Liver (tissue), 9 donors: ENCODE measurements around the gene XKR8. TPM values are rescaled to one million over a fixed set of nuclear protein-coding genes. Genes with fewer than 3 reads are reported as not detected.

ENCODE experiments used
- DNase-seq: peaks from one replicate; pipeline ENCODE4 v3.0.0-alpha.2; 2017; ENCODE audit warnings: low spot score
- H3K27ac ChIP-seq, 2 donors: one replicate each; pipeline ENCODE4 v1.7.0; 2013; ENCODE audit warnings: inconsistent platforms in 2 of 2, low read length in 2 of 2, control low read depth in 1 of 2, low read depth in 1 of 2, mild to moderate bottlenecking in 1 of 2
- H3K27me3 ChIP-seq, 4 donors: one replicate each; pipeline versions ENCODE4 v1.6.1 to v1.7.0; 2013; ENCODE audit warnings: low read length in 3 of 4, inconsistent platforms in 1 of 4, mild to moderate bottlenecking in 1 of 4, moderate library complexity in 1 of 4; ENCODE audit not compliant: control insufficient read depth in 4 of 4, insufficient read depth in 4 of 4
- H3K36me3 ChIP-seq, 4 donors: one replicate each; pipeline versions ENCODE4 v1.6.1 to v1.7.0; 2013; ENCODE audit warnings: low read length in 3 of 4, mild to moderate bottlenecking in 3 of 4, low read depth in 1 of 4, moderate library complexity in 1 of 4; ENCODE audit not compliant: control insufficient read depth in 4 of 4, insufficient read depth in 3 of 4
- H3K4me1 ChIP-seq, 4 donors: one replicate each; pipeline versions ENCODE4 v1.6.1 to v1.7.0; 2013; ENCODE audit warnings: low read length in 3 of 4, mild to moderate bottlenecking in 3 of 4, moderate library complexity in 1 of 4; ENCODE audit not compliant: control insufficient read depth in 4 of 4, insufficient read depth in 4 of 4
- H3K4me3 ChIP-seq, 3 donors: one replicate each; pipeline versions ENCODE4 v1.6.1 to v1.7.0; 2013; ENCODE audit warnings: low read length in 3 of 3, control low read depth in 1 of 3, low read depth in 1 of 3, mild to moderate bottlenecking in 1 of 3
- H3K9ac ChIP-seq, 2 donors: one replicate each; pipeline ENCODE4 v1.7.0; 2013; ENCODE audit warnings: low read length in 2 of 2, mild to moderate bottlenecking in 2 of 2, moderate library complexity in 2 of 2, control low read depth in 1 of 2, low read depth in 1 of 2
- H3K9me3 ChIP-seq, 4 donors: one replicate each; pipeline versions ENCODE4 v1.6.1 to v1.7.0; 2013; ENCODE audit warnings: low read length in 3 of 4; ENCODE audit not compliant: control insufficient read depth in 4 of 4
- EGR1 ChIP-seq, 2 donors: IDR thresholded peaks; 2 replicates each; pipeline ENCODE4 v1.6.1; 2016 to 2018; ENCODE audit warnings: antibody characterized with exemption in 2 of 2, low read depth in 2 of 2
- FOXA1 ChIP-seq: IDR thresholded peaks from 2 replicates; pipeline ENCODE4 v1.6.1; 2016; ENCODE audit warnings: antibody characterized with exemption
- FOXA2 ChIP-seq: IDR thresholded peaks from 2 replicates; pipeline ENCODE4 v1.6.1; 2016; ENCODE audit warnings: antibody characterized with exemption
- GABPA ChIP-seq, 2 donors: IDR thresholded peaks in 1 of 2; conservative IDR thresholded peaks in 1 of 2; 2 replicates each; pipeline ENCODE4 v1.6.1; 2016; ENCODE audit warnings: antibody characterized with exemption in 2 of 2, mild to moderate bottlenecking in 1 of 2, moderate library complexity in 1 of 2
- HNF4A ChIP-seq, 2 donors: conservative IDR thresholded peaks; 2 replicates each; pipeline ENCODE4 v1.6.1; 2016; ENCODE audit warnings: antibody characterized with exemption in 2 of 2, mild to moderate bottlenecking in 2 of 2
- HNF4G ChIP-seq: IDR thresholded peaks from 2 replicates; pipeline ENCODE4 v1.6.1; 2016; ENCODE audit warnings: antibody characterized with exemption
- JUND ChIP-seq, 2 donors: IDR thresholded peaks; 2 replicates each; pipeline ENCODE4 v1.6.1; 2016; ENCODE audit warnings: antibody characterized with exemption in 2 of 2
- NR2F2 ChIP-seq: IDR thresholded peaks from 2 replicates; pipeline ENCODE4 v1.6.1; 2016; ENCODE audit warnings: antibody characterized with exemption
- RAD21 ChIP-seq, 2 donors: IDR thresholded peaks; 2 replicates each; pipeline ENCODE4 v1.6.1; 2016; ENCODE audit warnings: antibody characterized with exemption in 2 of 2, mild to moderate bottlenecking in 2 of 2
- RXRA ChIP-seq, 2 donors: IDR thresholded peaks; 2 replicates each; pipeline ENCODE4 v1.6.1; 2017 to 2018; ENCODE audit warnings: antibody characterized with exemption in 2 of 2, mild to moderate bottlenecking in 1 of 2
- SP1 ChIP-seq: IDR thresholded peaks from 2 replicates; pipeline ENCODE4 v1.6.1; 2018; ENCODE audit warnings: antibody characterized with exemption, mild to moderate bottlenecking
- YY1 ChIP-seq: IDR thresholded peaks from 2 replicates; pipeline ENCODE4 v1.6.1; 2016; ENCODE audit warnings: antibody characterized with exemption, mild to moderate bottlenecking
- WGBS: extraction: QIAGEN DNeasy Blood & Tissue Kit; methylation state at CpG from one replicate; pipeline ENCODE4 v1.1.7; 2013; 5-methylcytosine and 5-hydroxymethylcytosine counted together
- polyA plus RNA-seq, 2 donors: library from polyadenylated mRNA; stranded (reverse) in 1 of 2; unstranded in 1 of 2; fragments of 200-250 nt in 1 of 2; fragments of >200 nt in 1 of 2; fragmentation: Nextera tagmentation in 1 of 2; extraction: Ambion mirVana in 1 of 2; gene quantifications; one replicate each; pipeline versions ENCODE4 v1.2.1 to v1.2.3, GENCODE V29; 2013 to 2015
- total RNA-seq, 2 donors: library from RNA; depleted of rRNA; stranded (reverse); fragments of >200 nt; gene quantifications; one replicate each; pipeline ENCODE4 v1.2.3, GENCODE V29; 2014
- TF ChIP-seq, protein P1 (sequence below): IDR thresholded peaks from 2 replicates; pipeline ENCODE4 v1.6.1; 2016; ENCODE audit warnings: antibody characterized with exemption, mild to moderate bottlenecking
- TF ChIP-seq, protein P2 (sequence below): fragments of 150-350 bp; IDR thresholded peaks from 2 replicates; pipeline ENCODE4 v1.5.1; 2017; ENCODE audit warnings: improper control_type of control experiment, low read depth, low read length; ENCODE audit not compliant: missing input control
- TF ChIP-seq, protein P3 (sequence below): IDR thresholded peaks from 2 replicates; pipeline ENCODE4 v1.6.1; 2016; ENCODE audit warnings: antibody characterized with exemption
- donor health status: healthy.
- donor health status: healthy.
- donor health status: healthy.
- donor health status: healthy.
- donor health status: healthy.

XKR8 gene
- total and polyA plus RNA-seq, 4 donors: 4.9 to 8.1 (median 6.2) TPM

DNA sequence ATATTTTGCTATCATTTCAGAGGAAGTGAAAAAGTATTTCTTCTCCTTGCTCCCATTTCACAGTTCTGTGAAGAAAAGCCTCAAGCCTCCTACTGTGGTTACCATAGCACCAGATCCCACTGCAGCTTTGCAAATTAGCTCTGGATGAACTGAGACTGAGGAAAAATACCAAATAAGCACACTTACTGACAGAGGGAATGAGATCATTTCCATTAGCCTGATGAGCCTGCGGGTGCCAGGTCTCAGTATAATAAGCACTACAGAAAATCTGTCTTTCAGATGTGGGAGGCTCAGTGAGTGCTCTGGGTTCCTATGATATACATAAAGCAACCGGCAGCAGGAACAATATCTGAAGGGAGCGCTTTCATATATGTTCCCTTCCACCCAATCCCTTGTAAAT lies 21.4 kb downstream of the XKR8 start:
- Histone ChIP-seq H3K9ac (no peak overlapping the region), H3K4me1 (peaks cover 0 to 4% (median 0%) of the 10 kb centered on the region in 4 donors), H3K36me3 (peaks cover 5 to 10% (median 7%) of the 10 kb centered on the region in 4 donors), H3K4me3 (no peak overlapping the region), H3K27ac (no peak overlapping the region), H3K9me3 (no peaks in the 10 kb centered on the region), H3K27me3 (no peaks in the 10 kb centered on the region)
- DNase-seq: no peak
- 94% methylated on average over 3 of the region's 3 CpGs for WGBS
- TF ChIP-seq JUND (IDR thresholded peaks at IDR 0.05): no peak
- no peak for TF ChIP-seq NR2F2
- TF ChIP-seq RAD21 (IDR thresholded peaks at IDR 0.05): no peak
- no peak for TF ChIP-seq RXRA (IDR thresholded peaks at IDR 0.05)
- TF ChIP-seq, protein P1, sequence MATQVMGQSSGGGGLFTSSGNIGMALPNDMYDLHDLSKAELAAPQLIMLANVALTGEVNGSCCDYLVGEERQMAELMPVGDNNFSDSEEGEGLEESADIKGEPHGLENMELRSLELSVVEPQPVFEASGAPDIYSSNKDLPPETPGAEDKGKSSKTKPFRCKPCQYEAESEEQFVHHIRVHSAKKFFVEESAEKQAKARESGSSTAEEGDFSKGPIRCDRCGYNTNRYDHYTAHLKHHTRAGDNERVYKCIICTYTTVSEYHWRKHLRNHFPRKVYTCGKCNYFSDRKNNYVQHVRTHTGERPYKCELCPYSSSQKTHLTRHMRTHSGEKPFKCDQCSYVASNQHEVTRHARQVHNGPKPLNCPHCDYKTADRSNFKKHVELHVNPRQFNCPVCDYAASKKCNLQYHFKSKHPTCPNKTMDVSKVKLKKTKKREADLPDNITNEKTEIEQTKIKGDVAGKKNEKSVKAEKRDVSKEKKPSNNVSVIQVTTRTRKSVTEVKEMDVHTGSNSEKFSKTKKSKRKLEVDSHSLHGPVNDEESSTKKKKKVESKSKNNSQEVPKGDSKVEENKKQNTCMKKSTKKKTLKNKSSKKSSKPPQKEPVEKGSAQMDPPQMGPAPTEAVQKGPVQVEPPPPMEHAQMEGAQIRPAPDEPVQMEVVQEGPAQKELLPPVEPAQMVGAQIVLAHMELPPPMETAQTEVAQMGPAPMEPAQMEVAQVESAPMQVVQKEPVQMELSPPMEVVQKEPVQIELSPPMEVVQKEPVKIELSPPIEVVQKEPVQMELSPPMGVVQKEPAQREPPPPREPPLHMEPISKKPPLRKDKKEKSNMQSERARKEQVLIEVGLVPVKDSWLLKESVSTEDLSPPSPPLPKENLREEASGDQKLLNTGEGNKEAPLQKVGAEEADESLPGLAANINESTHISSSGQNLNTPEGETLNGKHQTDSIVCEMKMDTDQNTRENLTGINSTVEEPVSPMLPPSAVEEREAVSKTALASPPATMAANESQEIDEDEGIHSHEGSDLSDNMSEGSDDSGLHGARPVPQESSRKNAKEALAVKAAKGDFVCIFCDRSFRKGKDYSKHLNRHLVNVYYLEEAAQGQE: no peak
- TF ChIP-seq, protein P2, sequence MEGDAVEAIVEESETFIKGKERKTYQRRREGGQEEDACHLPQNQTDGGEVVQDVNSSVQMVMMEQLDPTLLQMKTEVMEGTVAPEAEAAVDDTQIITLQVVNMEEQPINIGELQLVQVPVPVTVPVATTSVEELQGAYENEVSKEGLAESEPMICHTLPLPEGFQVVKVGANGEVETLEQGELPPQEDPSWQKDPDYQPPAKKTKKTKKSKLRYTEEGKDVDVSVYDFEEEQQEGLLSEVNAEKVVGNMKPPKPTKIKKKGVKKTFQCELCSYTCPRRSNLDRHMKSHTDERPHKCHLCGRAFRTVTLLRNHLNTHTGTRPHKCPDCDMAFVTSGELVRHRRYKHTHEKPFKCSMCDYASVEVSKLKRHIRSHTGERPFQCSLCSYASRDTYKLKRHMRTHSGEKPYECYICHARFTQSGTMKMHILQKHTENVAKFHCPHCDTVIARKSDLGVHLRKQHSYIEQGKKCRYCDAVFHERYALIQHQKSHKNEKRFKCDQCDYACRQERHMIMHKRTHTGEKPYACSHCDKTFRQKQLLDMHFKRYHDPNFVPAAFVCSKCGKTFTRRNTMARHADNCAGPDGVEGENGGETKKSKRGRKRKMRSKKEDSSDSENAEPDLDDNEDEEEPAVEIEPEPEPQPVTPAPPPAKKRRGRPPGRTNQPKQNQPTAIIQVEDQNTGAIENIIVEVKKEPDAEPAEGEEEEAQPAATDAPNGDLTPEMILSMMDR: no peak
- TF ChIP-seq GABPA (IDR thresholded peaks at IDR 0.05 in 1 of 2, conservative IDR thresholded peaks at IDR 0.05 in 1 of 2): no peak
- no peak for TF ChIP-seq FOXA1

DNA sequence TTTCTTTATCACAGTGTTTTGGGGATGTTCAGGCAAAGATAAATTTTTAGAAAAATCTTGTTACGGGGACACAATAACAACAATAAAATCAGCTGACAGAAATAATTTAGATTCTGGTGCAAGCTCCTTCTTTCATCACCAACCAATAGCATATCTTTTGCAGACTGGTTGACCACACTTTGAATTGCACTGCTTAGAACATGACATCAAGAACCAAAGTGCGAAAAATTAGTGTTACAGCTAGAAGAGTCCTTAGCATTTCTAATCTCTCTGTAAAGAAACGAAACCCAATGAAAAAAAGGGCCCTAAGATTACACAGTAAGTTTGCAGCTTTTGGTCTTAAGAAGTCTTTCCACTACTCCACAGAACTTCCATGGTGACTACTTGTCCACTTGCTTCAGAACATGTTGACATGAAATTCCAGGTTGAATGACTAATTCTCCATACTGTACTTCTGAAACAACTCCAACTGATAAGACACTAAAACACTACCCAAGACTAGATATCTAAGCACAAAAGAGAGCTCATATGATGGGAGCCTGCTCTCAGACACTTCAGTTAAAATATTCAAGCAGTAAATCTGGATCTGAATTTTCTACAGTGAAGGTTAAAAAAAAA lies 31.3 kb downstream of the XKR8 start:
- Histone ChIP-seq H3K27ac (no peak overlapping the region), H3K4me1 (no peaks in the 10 kb centered on the region), H3K27me3 (no peaks in the 10 kb centered on the region), H3K4me3 (no peak overlapping the region), H3K9me3 (no peaks in the 10 kb centered on the region), H3K36me3 (peaks cover 2 to 46% (median 33%) of the 10 kb centered on the region in 4 donors), H3K9ac (no peak overlapping the region)
- TF ChIP-seq JUND (IDR thresholded peaks at IDR 0.05) (no peak), HNF4A (conservative IDR thresholded peaks at IDR 0.05) (no peak), RXRA (IDR thresholded peaks at IDR 0.05) (no peak), GABPA (IDR thresholded peaks at IDR 0.05 in 1 of 2, conservative IDR thresholded peaks at IDR 0.05 in 1 of 2) (no peak), FOXA2 (no peak), NR2F2 (no peak), HNF4G (no peak), YY1 (no peak), FOXA1 (no peak), SP1 (no peak), EGR1 (IDR thresholded peaks at IDR 0.05; ENCODE audit: low read depth in 2 of 2) (no peak), RAD21 (IDR thresholded peaks at IDR 0.05) (no peak)
- TF ChIP-seq, protein P1: no peak
- TF ChIP-seq, protein P2: no peak
- TF ChIP-seq, protein P3, sequence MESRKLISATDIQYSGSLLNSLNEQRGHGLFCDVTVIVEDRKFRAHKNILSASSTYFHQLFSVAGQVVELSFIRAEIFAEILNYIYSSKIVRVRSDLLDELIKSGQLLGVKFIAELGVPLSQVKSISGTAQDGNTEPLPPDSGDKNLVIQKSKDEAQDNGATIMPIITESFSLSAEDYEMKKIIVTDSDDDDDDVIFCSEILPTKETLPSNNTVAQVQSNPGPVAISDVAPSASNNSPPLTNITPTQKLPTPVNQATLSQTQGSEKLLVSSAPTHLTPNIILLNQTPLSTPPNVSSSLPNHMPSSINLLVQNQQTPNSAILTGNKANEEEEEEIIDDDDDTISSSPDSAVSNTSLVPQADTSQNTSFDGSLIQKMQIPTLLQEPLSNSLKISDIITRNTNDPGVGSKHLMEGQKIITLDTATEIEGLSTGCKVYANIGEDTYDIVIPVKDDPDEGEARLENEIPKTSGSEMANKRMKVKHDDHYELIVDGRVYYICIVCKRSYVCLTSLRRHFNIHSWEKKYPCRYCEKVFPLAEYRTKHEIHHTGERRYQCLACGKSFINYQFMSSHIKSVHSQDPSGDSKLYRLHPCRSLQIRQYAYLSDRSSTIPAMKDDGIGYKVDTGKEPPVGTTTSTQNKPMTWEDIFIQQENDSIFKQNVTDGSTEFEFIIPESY: no peak
- WGBS: 95% methylated on average over 3 of the region's 3 CpGs
- no peak for DNase-seq
